K562 (cell line): Measurements from ENCODE around the gene SPCS2. TPM values are rescaled to one million over a fixed set of nuclear protein-coding genes. Genes with fewer than 3 reads are reported as not detected.
A peak's percentile ranks its signal among the peaks of the same experiment; 100 is the strongest.

Experiments used
- ATAC-seq: fragments of 200-7000 bp; cut with Tn5 transposase; 3 replicates; pipeline ENCODE4 v1.9.1; 2020; ENCODE audit warnings: moderate library complexity
- BruUV-seq: library from RNA; stranded (reverse); fragments of 400-500 nt; replicated peaks from 2 replicates; lab custom pipeline; 2021; lab: Mats Ljungman, UMichigan
- CTCF ChIA-PET: fragments of 300-600 bp; formaldehyde crosslinking; extraction: SDS; loops from one replicate; lab custom pipeline; 2021; ENCODE audit warnings: low intra/inter-chr PET ratio; lab: Yijun Ruan, JAX
- POLR2A ChIA-PET: fragments of 300-600, 350-650 bp; sonication (Branson Sonifier 250); formaldehyde crosslinking; extraction: SDS; loops from one replicate; lab custom pipeline; 2021; ENCODE audit warnings: antibody characterized with exemption, inconsistent platforms; lab: Yijun Ruan, JAX
- DNase-seq, 4 experiments: peaks; one replicate each; pipeline versions ENCODE4 v3.0.0 to v3.0.0-alpha.2; 2011 to 2018; ENCODE audit warnings: low spot score in 3 of 4, mixed read lengths in 3 of 4; ENCODE audit errors: extremely low read depth in 1 of 4
- FAIRE-seq: peaks from 2 replicates; lab custom pipeline; 2011; peaks lifted over from hg19 to GRCh38; lab: Jason Lieb, UNC
- H2AFZ ChIP-seq: 2 replicates; pipeline ENCODE4 v1.6.0; 2011; ENCODE audit warnings: low read depth, low read length, control low read depth, inconsistent platforms
- H3K27ac ChIP-seq: fragments of 200-600 bp; 3 replicates; pipeline ENCODE4 v1.8.0; 2011; ENCODE audit warnings: low read depth, mild to moderate bottlenecking, control low read depth, inconsistent platforms, low read length, moderate library complexity, mixed read lengths; ENCODE audit errors: extremely low read depth
- H3K27me3 ChIP-seq, 2 experiments: fragments of 300-600 bp in 1 of 2; 2 replicates in 1 of 2; 3 replicates in 1 of 2; pipeline versions ENCODE4 v1.6.0 to v1.8.0; 2011; ENCODE audit warnings: inconsistent platforms in 2 of 2, low read length in 2 of 2, mild to moderate bottlenecking in 1 of 2, mixed read lengths in 1 of 2, moderate library complexity in 1 of 2; ENCODE audit not compliant: control insufficient read depth in 2 of 2, insufficient read depth in 2 of 2
- H3K36me3 ChIP-seq: fragments of 300-600 bp; 3 replicates; pipeline ENCODE4 v1.8.0; 2011; ENCODE audit warnings: mild to moderate bottlenecking, low read length, inconsistent platforms; ENCODE audit not compliant: control insufficient read depth, insufficient read depth
- H3K4me1 ChIP-seq, 2 experiments: fragments of 200-600 bp in 1 of 2; replicated peaks in 1 of 2; 2 replicates in 1 of 2; 3 replicates in 1 of 2; pipeline versions ENCODE4 v1.5.1 to v1.8.0; 2011; ENCODE audit warnings: inconsistent platforms in 2 of 2, low read length in 2 of 2, mild to moderate bottlenecking in 1 of 2, mixed read lengths in 1 of 2, moderate library complexity in 1 of 2; ENCODE audit not compliant: control insufficient read depth in 2 of 2, insufficient read depth in 2 of 2
- H3K4me2 ChIP-seq: 2 replicates; pipeline ENCODE4 v1.6.1; 2011; ENCODE audit warnings: low read length, control low read depth, inconsistent platforms, mixed read lengths; ENCODE audit not compliant: insufficient read depth
- H3K4me3 ChIP-seq: fragments of 200-600 bp; sonication (generic), shearing (Covaris generic); 2 replicates; pipeline ENCODE4 v1.5.1; 2016; ENCODE audit warnings: control low read depth, inconsistent platforms
- H3K79me2 ChIP-seq: fragments of 200-600 bp; 3 replicates; pipeline ENCODE4 v1.8.0; 2011; ENCODE audit warnings: low read length, inconsistent platforms; ENCODE audit not compliant: control insufficient read depth, insufficient read depth
- H3K9ac ChIP-seq, 2 experiments: 2 replicates each; pipeline versions ENCODE4 v1.6.0 to v1.6.1; 2011; ENCODE audit warnings: low read depth in 2 of 2, low read length in 2 of 2, control low read depth in 1 of 2, inconsistent platforms in 1 of 2, mild to moderate bottlenecking in 1 of 2, mixed read lengths in 1 of 2; ENCODE audit not compliant: insufficient read depth in 1 of 2
- H3K9me1 ChIP-seq: one replicate; pipeline ENCODE4 v1.6.0; 2011; ENCODE audit warnings: inconsistent platforms, mild to moderate bottlenecking, low read length, moderate library complexity; ENCODE audit not compliant: control insufficient read depth, insufficient read depth
- H3K9me3 ChIP-seq: replicated peaks from 2 replicates; pipeline ENCODE4 v1.5.1; 2011; ENCODE audit warnings: low read depth, low read length, inconsistent platforms; ENCODE audit not compliant: control insufficient read depth, insufficient read depth
- H4K20me1 ChIP-seq: replicated peaks from 2 replicates; pipeline ENCODE4 v1.6.1; 2011; ENCODE audit warnings: low read length, inconsistent platforms, mixed read lengths; ENCODE audit not compliant: control insufficient read depth, insufficient read depth
- CBFB ChIP-seq: sonication (generic); formaldehyde crosslinking; IDR thresholded peaks from 2 replicates; pipeline ENCODE4 v1.4.0; 2020; ENCODE audit warnings: mild to moderate bottlenecking, missing genetic modification reagents
- DMBX1 ChIP-seq: fragments of 250-450 bp; sonication (Bioruptor Pico); IDR thresholded peaks from 2 replicates; pipeline ENCODE4 v1.8.0; 2022; ENCODE audit warnings: inconsistent platforms, mild to moderate bottlenecking, moderate library complexity, borderline replicate concordance
- GTF2A2 ChIP-seq: IDR thresholded peaks from 2 replicates; pipeline ENCODE4 v1.6.1; 2016; ENCODE audit warnings: mild to moderate bottlenecking, missing genetic modification characterization, missing compliant biosample characterization
- LEF1 ChIP-seq: fragments of 450-650 bp; IDR thresholded peaks from 2 replicates; pipeline ENCODE4 v1.6.1; 2016; ENCODE audit warnings: mild to moderate bottlenecking
- MEF2D ChIP-seq: conservative IDR thresholded peaks from 2 replicates; pipeline ENCODE4 v1.6.1; 2016; ENCODE audit warnings: low read depth, missing genetic modification characterization, missing compliant biosample characterization
- PURB ChIP-seq: sonication (generic); formaldehyde crosslinking; IDR thresholded peaks from 2 replicates; pipeline ENCODE4 v1.9.0; 2021; ENCODE audit warnings: low read depth, mild to moderate bottlenecking, missing genetic modification reagents
- YBX1 ChIP-seq: fragments of 450-650 bp; IDR thresholded peaks from 2 replicates; pipeline ENCODE4 v1.7.1; 2016; ENCODE audit warnings: mild to moderate bottlenecking
- ZNF384 ChIP-seq: IDR thresholded peaks from 2 replicates; pipeline ENCODE4 v1.6.1; 2012; ENCODE audit warnings: low read depth, low read length, improper control_type of control experiment
- WGBS: fragments of 100-300 bp; shearing (Covaris generic); methylation state at CpG from one replicate; pipeline ENCODE4 v1.1.6; 2016; ENCODE audit warnings: low coverage, mixed read lengths; ENCODE audit not compliant: insufficient coverage; ENCODE audit errors: missing lambda C conversion rate; 5-methylcytosine and 5-hydroxymethylcytosine counted together
- in situ Hi-C: fragments of 300-500 bp; cut with MboI; formaldehyde crosslinking; loops from 4 replicates; pipeline ENCODE4 v1.15.0; 2018; ENCODE audit warnings: inconsistent platforms, mixed read lengths
- intact Hi-C: fragments of 100-400 bp; cut with micrococcal nuclease; formaldehyde crosslinking; loops from 2 replicates; pipeline ENCODE4 v1.14.2; 2022
- polyA plus RNA-seq, 8 experiments: library from polyadenylated mRNA; depleted of rRNA in 4 of 8; stranded (reverse) in 5 of 8; unstranded in 3 of 8; fragments of >200 nt; fragmentation: Nextera tagmentation in 2 of 8; fragmentation: Illumina TruSeq in 1 of 8; extraction: Ambion mirVana in 2 of 8; extraction: Trizol in 1 of 8; gene quantifications; 2 replicates each; pipeline versions ENCODE4 v1.2.1 to v1.2.3, GENCODE V29; 2011 to 2014; ENCODE audit warnings: inconsistent platforms in 1 of 8, missing spikeins in 1 of 8
- total RNA-seq, 7 experiments: library from RNA; depleted of rRNA in 6 of 7; stranded (reverse); fragments of >200 nt in 6 of 7; fragmentation: Illumina TruSeq in 2 of 7; extraction: Trizol in 2 of 7; gene quantifications; 2 replicates each; pipeline versions ENCODE4 v1.2.1 to v1.2.3, GENCODE V29; 2011 to 2021; ENCODE audit warnings: low replicate concordance in 1 of 7
- TF ChIP-seq, protein P1 (sequence below): fragments of 450-650 bp; formaldehyde crosslinking; IDR thresholded peaks from 2 replicates; pipeline ENCODE4 v1.4.0; 2020; ENCODE audit warnings: mild to moderate bottlenecking, moderate library complexity
- TF ChIP-seq, protein P2 (sequence below): fragments of 250-450 bp; sonication (Bioruptor Pico); IDR thresholded peaks from 2 replicates; pipeline ENCODE4 v1.4.0; 2020; ENCODE audit warnings: mild to moderate bottlenecking, moderate library complexity
- TF ChIP-seq, protein P3 (sequence below): sonication (generic); formaldehyde crosslinking; IDR thresholded peaks from 2 replicates; pipeline ENCODE4 v1.8.0; 2022; ENCODE audit warnings: mild to moderate bottlenecking, missing genetic modification reagents

Gene SPCS2
- total and polyA plus RNA-seq, 9 of the 15 experiments (the other 6 are each of a cell fraction or from before 2014, with no cell fraction given): 38.2 to 458 (median 193) TPM

DNA sequence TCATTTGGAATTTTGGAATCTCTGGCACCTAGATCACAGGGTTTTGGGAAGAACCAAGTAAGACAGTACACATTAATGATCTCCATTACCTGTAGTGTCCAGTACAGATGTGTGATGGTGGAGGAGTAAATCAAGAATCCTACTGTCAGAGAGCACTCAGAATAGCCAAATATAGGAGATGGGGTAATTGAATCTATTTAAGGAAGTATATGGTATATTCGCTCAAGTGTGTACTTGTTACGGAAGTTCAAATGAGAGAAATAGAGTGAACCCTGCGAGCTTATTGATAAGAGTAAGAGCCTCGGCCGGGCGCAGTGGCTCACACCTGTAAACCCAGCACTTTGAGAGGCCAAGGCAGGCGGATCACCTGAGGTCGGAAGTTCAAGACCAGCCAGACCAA, 2.2 kb downstream of the SPCS2 start:
- no peak for TF ChIP-seq CBFB (CRISPR knock-in tag)
- TF ChIP-seq ZNF384: no peak
- no peak for TF ChIP-seq DMBX1 (CRISPR knock-in tag)
- TF ChIP-seq, protein P1, sequence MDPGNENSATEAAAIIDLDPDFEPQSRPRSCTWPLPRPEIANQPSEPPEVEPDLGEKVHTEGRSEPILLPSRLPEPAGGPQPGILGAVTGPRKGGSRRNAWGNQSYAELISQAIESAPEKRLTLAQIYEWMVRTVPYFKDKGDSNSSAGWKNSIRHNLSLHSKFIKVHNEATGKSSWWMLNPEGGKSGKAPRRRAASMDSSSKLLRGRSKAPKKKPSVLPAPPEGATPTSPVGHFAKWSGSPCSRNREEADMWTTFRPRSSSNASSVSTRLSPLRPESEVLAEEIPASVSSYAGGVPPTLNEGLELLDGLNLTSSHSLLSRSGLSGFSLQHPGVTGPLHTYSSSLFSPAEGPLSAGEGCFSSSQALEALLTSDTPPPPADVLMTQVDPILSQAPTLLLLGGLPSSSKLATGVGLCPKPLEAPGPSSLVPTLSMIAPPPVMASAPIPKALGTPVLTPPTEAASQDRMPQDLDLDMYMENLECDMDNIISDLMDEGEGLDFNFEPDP (CRISPR knock-in tag): no peak
- TF ChIP-seq YBX1: no peak
- no peak for TF ChIP-seq GTF2A2 (tag)
- TF ChIP-seq PURB (CRISPR knock-in tag): no peak
- no peak for TF ChIP-seq LEF1
- TF ChIP-seq, protein P2, sequence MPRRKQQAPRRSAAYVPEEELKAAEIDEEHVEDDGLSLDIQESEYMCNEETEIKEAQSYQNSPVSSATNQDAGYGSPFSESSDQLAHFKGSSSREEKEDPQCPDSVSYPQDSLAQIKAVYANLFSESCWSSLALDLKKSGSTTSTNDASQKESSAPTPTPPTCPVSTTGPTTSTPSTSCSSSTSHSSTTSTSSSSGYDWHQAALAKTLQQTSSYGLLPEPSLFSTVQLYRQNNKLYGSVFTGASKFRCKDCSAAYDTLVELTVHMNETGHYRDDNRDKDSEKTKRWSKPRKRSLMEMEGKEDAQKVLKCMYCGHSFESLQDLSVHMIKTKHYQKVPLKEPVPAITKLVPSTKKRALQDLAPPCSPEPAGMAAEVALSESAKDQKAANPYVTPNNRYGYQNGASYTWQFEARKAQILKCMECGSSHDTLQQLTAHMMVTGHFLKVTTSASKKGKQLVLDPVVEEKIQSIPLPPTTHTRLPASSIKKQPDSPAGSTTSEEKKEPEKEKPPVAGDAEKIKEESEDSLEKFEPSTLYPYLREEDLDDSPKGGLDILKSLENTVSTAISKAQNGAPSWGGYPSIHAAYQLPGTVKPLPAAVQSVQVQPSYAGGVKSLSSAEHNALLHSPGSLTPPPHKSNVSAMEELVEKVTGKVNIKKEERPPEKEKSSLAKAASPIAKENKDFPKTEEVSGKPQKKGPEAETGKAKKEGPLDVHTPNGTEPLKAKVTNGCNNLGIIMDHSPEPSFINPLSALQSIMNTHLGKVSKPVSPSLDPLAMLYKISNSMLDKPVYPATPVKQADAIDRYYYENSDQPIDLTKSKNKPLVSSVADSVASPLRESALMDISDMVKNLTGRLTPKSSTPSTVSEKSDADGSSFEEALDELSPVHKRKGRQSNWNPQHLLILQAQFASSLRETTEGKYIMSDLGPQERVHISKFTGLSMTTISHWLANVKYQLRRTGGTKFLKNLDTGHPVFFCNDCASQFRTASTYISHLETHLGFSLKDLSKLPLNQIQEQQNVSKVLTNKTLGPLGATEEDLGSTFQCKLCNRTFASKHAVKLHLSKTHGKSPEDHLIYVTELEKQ (CRISPR knock-in tag): no peak
- TF ChIP-seq, protein P3, sequence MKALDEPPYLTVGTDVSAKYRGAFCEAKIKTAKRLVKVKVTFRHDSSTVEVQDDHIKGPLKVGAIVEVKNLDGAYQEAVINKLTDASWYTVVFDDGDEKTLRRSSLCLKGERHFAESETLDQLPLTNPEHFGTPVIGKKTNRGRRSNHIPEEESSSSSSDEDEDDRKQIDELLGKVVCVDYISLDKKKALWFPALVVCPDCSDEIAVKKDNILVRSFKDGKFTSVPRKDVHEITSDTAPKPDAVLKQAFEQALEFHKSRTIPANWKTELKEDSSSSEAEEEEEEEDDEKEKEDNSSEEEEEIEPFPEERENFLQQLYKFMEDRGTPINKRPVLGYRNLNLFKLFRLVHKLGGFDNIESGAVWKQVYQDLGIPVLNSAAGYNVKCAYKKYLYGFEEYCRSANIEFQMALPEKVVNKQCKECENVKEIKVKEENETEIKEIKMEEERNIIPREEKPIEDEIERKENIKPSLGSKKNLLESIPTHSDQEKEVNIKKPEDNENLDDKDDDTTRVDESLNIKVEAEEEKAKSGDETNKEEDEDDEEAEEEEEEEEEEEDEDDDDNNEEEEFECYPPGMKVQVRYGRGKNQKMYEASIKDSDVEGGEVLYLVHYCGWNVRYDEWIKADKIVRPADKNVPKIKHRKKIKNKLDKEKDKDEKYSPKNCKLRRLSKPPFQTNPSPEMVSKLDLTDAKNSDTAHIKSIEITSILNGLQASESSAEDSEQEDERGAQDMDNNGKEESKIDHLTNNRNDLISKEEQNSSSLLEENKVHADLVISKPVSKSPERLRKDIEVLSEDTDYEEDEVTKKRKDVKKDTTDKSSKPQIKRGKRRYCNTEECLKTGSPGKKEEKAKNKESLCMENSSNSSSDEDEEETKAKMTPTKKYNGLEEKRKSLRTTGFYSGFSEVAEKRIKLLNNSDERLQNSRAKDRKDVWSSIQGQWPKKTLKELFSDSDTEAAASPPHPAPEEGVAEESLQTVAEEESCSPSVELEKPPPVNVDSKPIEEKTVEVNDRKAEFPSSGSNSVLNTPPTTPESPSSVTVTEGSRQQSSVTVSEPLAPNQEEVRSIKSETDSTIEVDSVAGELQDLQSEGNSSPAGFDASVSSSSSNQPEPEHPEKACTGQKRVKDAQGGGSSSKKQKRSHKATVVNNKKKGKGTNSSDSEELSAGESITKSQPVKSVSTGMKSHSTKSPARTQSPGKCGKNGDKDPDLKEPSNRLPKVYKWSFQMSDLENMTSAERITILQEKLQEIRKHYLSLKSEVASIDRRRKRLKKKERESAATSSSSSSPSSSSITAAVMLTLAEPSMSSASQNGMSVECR (CRISPR knock-in tag): no peak
- TF ChIP-seq MEF2D: no peak
- Histone ChIP-seq H3K27ac (no peak overlapping the region), H3K4me3 (peak overlapping the region; percentile 93), H3K9ac (peak overlapping the region; percentile 21 to 97; a peak in 2 of 4 replicates), H3K4me1 (peaks cover 6 to 17% of the 10 kb centered on the region in 2 experiments; a peak in 3 of 5 replicates), H2AFZ (no peak overlapping the region), H3K4me2 (peak overlapping the region; percentile 95), H3K79me2 (peaks cover 95% of the 10 kb centered on the region), H3K27me3 (no peaks in the 10 kb centered on the region), H3K9me3 (no peaks in the 10 kb centered on the region), H3K9me1 (no peaks in the 10 kb centered on the region), H3K36me3 (peaks cover 51% of the 10 kb centered on the region), H4K20me1 (peaks cover 11% of the 10 kb centered on the region)
- CTCF ChIA-PET: no interaction called here
- BruUV-seq: no TSS peak
- in situ Hi-C loops: no loop called here
- DNase-seq: no peak
- no peak for FAIRE-seq
- intact Hi-C loops: no loop called here
- POLR2A ChIA-PET: interaction anchor here (1.6 to 4.2 kb wide), 4 partner anchors 9 to 32 kb away, joined by 4 to 27 read pairs (median 8); no protein-coding TSS in a partner anchor
- no peak for ATAC-seq
- 48% methylated on average over 8 of the region's 8 CpGs for WGBS
